Embryonic facial prominence (tissue), 1 donor: ENCODE results near the gene PIGQ.

Experiments used
- DNase-seq: peaks from one replicate; pipeline ENCODE4 v3.0.0-alpha.2; 2016; ENCODE audit errors: extremely low spot score

Gene PIGQ

GRCh38 chr16:555528-556473 lies 14.0 kb upstream of the PIGQ start:
- DNase-seq: no peak

- DNase-seq: no peak
These were observed 13.1 kb upstream of the PIGQ start for GRCh38 chr16:556474-557173.

- DNase-seq: no peak
These were observed 12.1 kb upstream of the PIGQ start for GRCh38 chr16:557463-558297.

GRCh38 chr16:558298-559020 lies 11.3 kb upstream of the PIGQ start:
- DNase-seq: no peak

- no peak for DNase-seq
These were observed 10.8 kb upstream of the PIGQ start for GRCh38 chr16:559021-559380.

GRCh38 chr16:559411-560203 lies 10.2 kb upstream of the PIGQ start:
- no peak for DNase-seq

- no peak for DNase-seq
These were observed 9.5 kb upstream of the PIGQ start, which contains the start of gene PRR35 for GRCh38 chr16:560204-560700. Gene PRR35 (plus strand): TSS chr16:560394. CDS start chr16:563295, 2,901 bp downstream.

GRCh38 chr16:560701-561412 lies 8.9 kb upstream of the PIGQ start:
- DNase-seq: no peak

- no peak for DNase-seq
These were observed 8.4 kb upstream of the PIGQ start for GRCh38 chr16:561413-561794.

GRCh38 chr16:561957-562938 lies 7.5 kb upstream of the PIGQ start:
- no peak for DNase-seq

GRCh38 chr16:563072-563644 lies 6.6 kb upstream of the PIGQ start:
- no peak for DNase-seq

GRCh38 chr16:564690-565418 lies 4.9 kb upstream of the PIGQ start:
- no peak for DNase-seq

- no peak for DNase-seq
These were observed 4.1 kb upstream of the PIGQ start for GRCh38 chr16:565419-566330.

- DNase-seq: no peak
These were observed 3.0 kb upstream of the PIGQ start, which contains the start of gene NHLRC4 for GRCh38 chr16:566475-567372. Gene NHLRC4 (plus strand): TSS chr16:567005. CDS start chr16:568048, 1,043 bp downstream.
